ENCODE results near the gene HNRNPUL2. TPM values are rescaled to one million over a fixed set of nuclear protein-coding genes. Genes with fewer than 3 reads are reported as not detected.
A peak's percentile ranks its signal among the peaks of the same experiment; 100 is the strongest.
"Not testable (repeated sequence)": the region's sequence is repeated elsewhere in the genome, so short reads cannot be mapped to it uniquely, and the experiment has no call there.

HNRNPUL2 gene
- total RNA-seq, 1 experiment from 2014 or later = 21.2 TPM

DNA sequence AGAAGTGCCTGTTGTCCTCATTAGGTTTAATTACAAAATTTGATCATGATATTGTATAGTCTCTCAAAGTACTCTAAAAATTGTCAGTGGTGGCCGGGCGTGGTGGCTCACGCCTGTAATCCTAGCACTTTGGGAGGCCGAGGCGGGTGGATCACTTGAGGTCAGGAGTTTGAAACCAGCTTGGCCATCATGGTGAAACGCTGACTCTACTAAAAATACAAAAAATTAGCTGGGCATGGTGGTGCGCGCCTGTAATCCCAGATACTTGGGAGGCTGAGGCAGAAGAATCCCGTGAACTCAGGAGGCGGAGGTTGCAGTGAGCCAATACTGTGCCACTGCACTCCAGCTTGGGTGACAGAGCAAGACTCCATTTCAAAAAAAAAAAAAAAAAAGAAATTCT, 51.8 kb downstream of the HNRNPUL2 start:
- H3K36me3 ChIP-seq = peaks cover 22% of the 10 kb centered on the region
- not testable (repeated sequence) for H3K27ac ChIP-seq; H3K27me3 ChIP-seq; H3K9me3 ChIP-seq (replicated peaks); H3K4me1 ChIP-seq; DNase-seq; H3K4me3 ChIP-seq

DNA sequence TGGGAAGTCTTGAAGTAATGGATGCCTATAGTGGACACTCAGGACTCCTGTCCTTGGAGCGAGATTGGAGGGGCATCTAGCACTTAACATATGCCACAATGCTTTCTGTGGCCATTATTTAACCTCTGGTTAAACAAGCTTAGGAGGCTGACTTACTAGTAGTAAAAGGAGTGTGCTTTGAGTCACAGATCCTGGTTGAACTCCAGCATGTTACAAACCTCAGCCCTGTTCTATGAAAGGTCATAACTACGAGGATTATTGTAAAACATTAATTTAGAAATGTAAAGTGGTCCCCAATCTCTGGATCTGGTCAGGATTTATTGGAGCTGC, 54.1 kb downstream of the HNRNPUL2 start:
- no peak overlapping the region for H3K27ac ChIP-seq

DNA sequence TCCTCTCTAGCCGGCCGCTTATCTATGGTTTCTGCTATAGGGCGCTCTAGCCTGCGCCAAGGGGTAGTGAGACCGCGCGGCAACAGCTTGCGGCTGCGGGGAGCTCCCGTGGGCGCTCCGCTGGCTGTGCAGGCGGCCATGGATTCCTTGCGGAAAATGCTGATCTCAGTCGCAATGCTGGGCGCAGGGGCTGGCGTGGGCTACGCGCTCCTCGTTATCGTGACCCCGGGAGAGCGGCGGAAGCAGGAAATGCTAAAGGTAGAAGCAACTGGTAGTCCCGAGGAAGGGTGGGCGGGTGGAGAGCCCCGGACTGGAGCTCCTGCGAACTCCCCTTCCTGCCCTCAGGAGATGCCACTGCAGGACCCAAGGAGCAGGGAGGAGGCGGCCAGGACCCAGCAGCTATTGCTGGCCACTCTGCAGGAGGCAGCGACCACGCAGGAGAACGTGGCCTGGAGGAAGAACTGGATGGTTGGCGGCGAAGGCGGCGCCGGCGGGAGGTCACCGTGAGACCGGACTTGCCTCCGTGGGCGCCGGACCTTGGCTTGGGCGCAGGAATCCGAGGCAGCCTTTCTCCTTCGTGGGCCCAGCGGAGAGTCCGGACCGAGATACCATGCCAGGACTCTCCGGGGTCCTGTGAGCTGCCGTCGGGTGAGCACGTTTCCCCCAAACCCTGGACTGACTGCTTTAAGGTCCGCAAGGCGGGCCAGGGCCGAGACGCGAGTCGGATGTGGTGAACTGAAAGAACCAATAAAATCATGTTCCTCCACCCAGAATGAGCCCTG, 55.5 kb downstream of the HNRNPUL2 start, which contains the start of the genes LBHD1 and UQCC3:
TSS of gene LBHD1 (minus strand) at position 660 of the 782 bp plus-strand sequence. CDS start 2,236 bp downstream, outside the sequence.
TSS of gene UQCC3 (plus strand) at position 66 of the 782 bp plus-strand sequence. CDS start at position 139, 73 bp downstream.
- Histone ChIP-seq H3K27me3 (no peaks in the 10 kb centered on the region), H3K9me3 (replicated peaks) (no peaks in the 10 kb centered on the region), H3K4me1 (peaks cover 2% of the 10 kb centered on the region; the same call in 1 of the 2 replicates), H3K4me3 (peak within 1 kb of the TSS; percentile 75), H3K27ac (peak within 1 kb of the TSS; percentile 69), H3K36me3 (peaks cover 20% of the 10 kb centered on the region)
- peak; percentile 88 to 91 for DNase-seq

More for the DNA sequence above, 54.1 kb downstream of the HNRNPUL2 start:
- no peaks in the 10 kb centered on the region for H3K27me3 ChIP-seq
- no peak for DNase-seq
- H3K4me3 ChIP-seq = no peak overlapping the region
- H3K36me3 ChIP-seq = peaks cover 22% of the 10 kb centered on the region
- H3K4me1 ChIP-seq = peaks cover 4% of the 10 kb centered on the region; the same call in 1 of the 2 replicates
- H3K9me3 ChIP-seq (replicated peaks) = no peaks in the 10 kb centered on the region

DNA sequence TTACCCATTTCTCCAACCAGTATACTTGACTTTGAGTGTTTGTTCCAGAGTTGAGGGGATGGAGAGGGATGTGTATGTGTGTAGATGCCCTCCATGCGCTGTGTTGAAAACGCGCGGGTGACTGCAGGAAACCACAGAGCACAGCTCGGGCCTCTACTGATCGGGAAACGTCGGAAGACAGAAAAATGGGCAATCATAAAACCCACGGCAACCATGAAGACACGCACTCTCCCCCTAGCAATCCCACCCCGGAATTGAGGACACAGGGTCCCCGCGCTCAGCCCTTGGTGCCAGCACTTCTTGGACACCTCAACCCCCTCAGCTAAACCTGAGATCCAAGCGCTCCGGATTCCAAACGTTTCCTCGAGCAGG, 56.0 kb downstream of the HNRNPUL2 start:
- no peak for DNase-seq

DNA sequence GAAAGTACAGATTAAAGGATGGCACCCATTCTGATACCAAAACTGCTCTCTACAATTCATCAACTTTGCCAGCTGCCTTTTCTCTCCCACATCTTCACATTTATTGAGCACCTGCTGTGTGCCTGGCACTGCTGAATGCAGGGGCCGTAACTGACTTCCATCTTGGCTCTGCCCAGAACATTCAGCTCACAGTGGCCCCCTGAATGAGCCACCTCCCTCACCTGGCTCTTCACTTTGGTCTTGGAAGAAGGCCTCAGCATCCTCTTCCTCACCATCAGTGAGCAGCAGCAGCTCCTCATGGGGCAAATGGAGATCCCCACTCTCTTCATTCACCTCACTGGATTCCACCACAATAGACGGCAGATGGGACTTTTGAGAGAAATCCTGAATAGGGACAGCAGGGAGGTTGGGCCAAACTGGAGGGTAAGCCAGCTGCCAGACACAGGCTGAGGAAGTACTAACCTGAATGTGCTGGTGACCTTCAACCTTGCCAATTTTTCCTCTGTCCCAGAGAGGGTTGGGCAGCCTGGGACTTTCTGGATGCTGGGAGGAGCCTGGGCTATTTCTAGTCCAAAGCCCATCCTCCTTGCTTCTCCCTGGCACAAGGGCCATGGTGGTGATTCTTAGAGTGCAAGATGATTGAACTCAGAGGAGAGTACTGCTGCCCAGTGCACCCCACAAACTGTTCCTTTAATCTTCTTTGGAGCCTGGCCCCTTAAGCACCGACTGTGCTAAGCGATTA, 57.7 kb downstream of the HNRNPUL2 start:
- Histone ChIP-seq H3K9me3 (replicated peaks) (no peaks in the 10 kb centered on the region), H3K27ac (no peak overlapping the region)

More for the DNA sequence above, 56.0 kb downstream of the HNRNPUL2 start:
- peak overlapping the region; percentile 69 for H3K27ac ChIP-seq
- no peaks in the 10 kb centered on the region for H3K9me3 ChIP-seq (replicated peaks)
- no peaks in the 10 kb centered on the region for H3K27me3 ChIP-seq
- H3K4me3 ChIP-seq = peak overlapping the region; percentile 75
- peaks cover 4% of the 10 kb centered on the region; the same call in 1 of the 2 replicates for H3K4me1 ChIP-seq
- H3K36me3 ChIP-seq = peaks cover 23% of the 10 kb centered on the region

DNA sequence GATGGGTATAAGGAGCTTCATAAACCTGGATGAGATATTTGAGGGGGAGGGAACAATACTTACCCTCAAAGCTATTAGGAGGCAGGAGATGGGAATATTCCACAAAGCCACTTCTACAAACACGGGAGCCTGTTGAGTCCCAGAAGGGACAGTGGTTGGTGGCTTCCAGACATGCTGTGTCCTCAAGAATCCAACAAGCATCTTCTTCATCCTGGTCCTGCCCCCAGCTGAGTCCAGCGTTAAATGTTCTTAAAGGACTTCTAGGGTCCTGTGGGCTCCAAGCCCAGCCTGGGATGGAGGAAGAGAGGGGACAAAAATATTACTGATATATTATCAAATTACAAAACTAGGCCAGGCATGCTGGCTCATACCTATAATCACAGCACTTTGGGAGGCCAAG, 59.8 kb downstream of the HNRNPUL2 start:
- no peak for DNase-seq
- Histone ChIP-seq H3K4me3 (no peak overlapping the region), H3K36me3 (peaks cover 21% of the 10 kb centered on the region), H3K9me3 (replicated peaks) (no peaks in the 10 kb centered on the region), H3K27me3 (no peaks in the 10 kb centered on the region), H3K27ac (no peak overlapping the region), H3K4me1 (peaks cover 4% of the 10 kb centered on the region; the same call in 1 of the 2 replicates)

More for the DNA sequence above, 57.7 kb downstream of the HNRNPUL2 start:
- no peak for DNase-seq
- H3K4me3 ChIP-seq = no peak overlapping the region
- no peaks in the 10 kb centered on the region for H3K27me3 ChIP-seq
- peaks cover 4% of the 10 kb centered on the region; the same call in 1 of the 2 replicates for H3K4me1 ChIP-seq
- peaks cover 20% of the 10 kb centered on the region for H3K36me3 ChIP-seq

DNA sequence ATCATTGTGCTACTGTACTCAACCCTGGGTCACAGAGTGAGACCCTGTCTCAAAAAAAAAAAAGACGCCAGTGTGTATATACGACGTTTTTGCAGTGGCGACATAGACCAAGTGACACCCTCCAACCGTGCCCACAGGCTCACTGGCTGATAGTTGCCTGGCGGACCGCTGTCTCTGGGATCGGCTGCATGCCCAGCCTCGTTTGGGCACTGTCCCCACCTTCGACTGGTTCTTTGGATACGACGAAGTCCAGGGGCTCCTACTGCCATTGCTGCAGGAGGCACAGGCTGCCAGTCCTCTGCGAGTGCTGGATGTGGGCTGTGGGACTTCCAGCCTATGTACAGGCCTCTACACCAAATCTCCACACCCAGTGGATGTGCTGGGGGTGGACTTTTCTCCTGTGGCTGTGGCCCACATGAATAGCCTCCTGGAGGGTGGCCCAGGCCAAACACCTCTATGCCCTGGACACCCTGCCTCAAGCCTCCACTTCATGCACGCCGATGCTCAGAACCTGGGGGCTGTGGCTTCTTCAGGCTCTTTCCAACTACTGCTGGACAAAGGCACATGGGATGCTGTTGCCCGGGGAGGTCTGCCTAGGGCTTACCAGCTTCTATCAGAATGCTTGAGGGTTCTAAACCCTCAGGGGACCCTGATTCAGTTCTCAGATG, 60.9 kb downstream of the HNRNPUL2 start:
- Histone ChIP-seq H3K4me3 (peak overlapping the region; percentile 79), H3K4me1 (peaks cover 4% of the 10 kb centered on the region; the same call in 1 of the 2 replicates), H3K27ac (no peak overlapping the region; the same call in 1 of the 2 replicates), H3K9me3 (replicated peaks) (no peaks in the 10 kb centered on the region), H3K27me3 (no peaks in the 10 kb centered on the region), H3K36me3 (peaks cover 27% of the 10 kb centered on the region)
- no peak for DNase-seq

DNA sequence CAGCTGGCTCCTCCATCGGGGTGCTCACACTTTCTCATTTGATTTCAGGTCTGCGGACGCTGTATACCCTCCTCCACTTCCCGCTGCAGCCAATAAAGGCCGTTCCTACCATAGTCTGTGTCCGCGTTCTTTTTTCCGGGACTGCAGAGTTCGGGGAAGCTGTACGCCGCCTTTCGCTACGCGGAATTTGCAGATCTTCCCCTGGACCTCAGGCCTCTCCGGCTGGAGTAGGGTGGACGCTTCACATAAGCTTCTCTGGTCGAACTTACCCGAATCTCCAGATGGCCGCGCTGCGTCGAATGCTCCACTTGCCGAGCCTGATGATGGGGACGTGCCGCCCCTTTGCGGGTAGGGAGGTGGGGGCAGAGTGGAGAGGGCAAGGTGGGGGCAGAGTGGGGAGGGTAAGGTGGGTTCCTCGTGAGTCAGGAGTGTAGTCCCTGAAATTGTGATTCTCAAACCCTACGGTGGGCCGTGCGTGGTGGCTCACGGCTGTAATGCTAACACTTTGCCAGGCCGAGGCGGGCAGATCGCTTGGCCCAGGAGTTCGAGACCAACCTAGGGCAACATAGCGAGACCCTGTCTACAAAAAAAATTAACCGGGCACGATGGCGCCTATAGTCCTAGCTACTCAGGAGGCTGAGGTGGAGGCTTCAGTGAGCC, 61.5 kb downstream of the HNRNPUL2 start:
- H3K27me3 ChIP-seq = no peaks in the 10 kb centered on the region
- peak overlapping the region; percentile 79 for H3K4me3 ChIP-seq

DNA sequence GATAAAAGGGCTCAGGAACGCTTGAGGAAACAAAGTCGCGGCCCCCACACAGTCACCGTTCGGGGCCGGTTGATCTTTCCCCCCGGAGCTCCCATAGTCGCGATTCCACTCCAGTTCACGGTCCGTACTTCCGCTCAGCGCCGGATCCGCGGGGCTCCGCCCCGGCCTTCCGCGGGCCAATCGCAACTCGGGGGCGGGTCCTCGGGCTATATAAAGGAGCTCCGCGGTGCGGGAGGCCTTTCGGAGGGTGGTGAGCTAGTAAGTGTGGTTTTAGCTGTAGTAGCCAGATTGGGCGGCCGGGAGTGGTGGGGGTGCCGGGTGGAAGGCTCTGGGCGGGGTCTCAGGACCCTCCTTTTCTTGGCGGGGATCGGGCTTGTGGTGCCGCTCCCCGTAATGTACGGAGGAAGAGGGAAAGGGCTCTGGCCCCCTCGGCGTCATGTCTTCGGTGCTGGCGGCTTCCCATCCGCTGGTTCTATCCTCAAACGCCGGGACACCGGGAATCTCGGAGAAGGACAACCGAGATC, 62.1 kb downstream of the HNRNPUL2 start, which contains the start of the genes C11orf98 and CSKMT:
TSS of gene C11orf98 (minus strand) at position 136 of the 524 bp plus-strand sequence. CDS start at position 95, 41 bp downstream.
TSS of gene CSKMT (plus strand) at position 238 of the 524 bp plus-strand sequence. CDS start 568 bp downstream, outside the sequence.
- Histone ChIP-seq H3K4me3 (peak within 1 kb of the TSS; percentile 79), H3K36me3 (peaks cover 31% of the 10 kb centered on the region), H3K9me3 (replicated peaks) (no peaks in the 10 kb centered on the region), H3K27me3 (no peaks in the 10 kb centered on the region), H3K27ac (peak within 1 kb of the TSS; percentile 63), H3K4me1 (peaks cover 4% of the 10 kb centered on the region; the same call in 1 of the 2 replicates)
- DNase-seq = peak; percentile 94

More for the DNA sequence above, 61.5 kb downstream of the HNRNPUL2 start:
- Histone ChIP-seq H3K4me1 (peaks cover 4% of the 10 kb centered on the region; the same call in 1 of the 2 replicates), H3K36me3 (peaks cover 31% of the 10 kb centered on the region), H3K27ac (peak overlapping the region; percentile 63), H3K9me3 (replicated peaks) (no peaks in the 10 kb centered on the region)
- peak in 1 of 2 experiments; percentile 30 for DNase-seq

DNA sequence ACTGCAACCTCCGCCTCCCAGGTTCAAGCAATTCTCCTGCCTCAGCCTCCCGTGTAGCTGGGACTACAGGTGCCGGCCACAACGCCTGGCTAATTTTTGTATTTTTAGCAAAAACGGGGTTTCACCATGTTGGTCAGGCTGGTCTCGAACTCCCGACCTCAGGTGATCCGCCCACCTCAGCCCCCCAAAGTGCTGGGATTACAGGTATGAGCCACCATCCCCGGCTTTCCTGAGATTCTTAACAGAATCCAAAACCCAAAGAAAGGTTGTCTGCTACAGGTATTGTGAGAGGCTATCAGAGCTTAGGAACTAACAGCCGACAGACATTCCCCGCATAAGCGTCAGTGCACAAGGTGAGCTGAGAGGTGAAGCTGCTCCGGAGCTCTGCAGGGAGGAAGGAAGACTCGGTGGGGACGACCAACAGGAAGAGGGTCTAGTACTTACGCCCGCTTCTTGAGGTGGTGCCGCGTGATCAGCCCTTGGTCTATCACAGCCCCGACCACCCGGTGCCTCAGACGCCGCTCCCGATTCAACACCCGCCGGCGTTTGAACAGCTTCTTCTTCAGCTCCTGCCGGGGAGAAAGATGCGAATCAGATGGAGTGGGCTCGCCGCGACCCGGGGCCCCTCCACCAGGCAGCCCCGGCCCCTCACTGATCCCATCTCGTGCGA, 62.7 kb downstream of the HNRNPUL2 start:
- peak; percentile 64 to 72 for DNase-seq
- Histone ChIP-seq H3K4me1 (peaks cover 4% of the 10 kb centered on the region; the same call in 1 of the 2 replicates), H3K27ac (peak overlapping the region; percentile 63), H3K27me3 (no peaks in the 10 kb centered on the region), H3K36me3 (peaks cover 31% of the 10 kb centered on the region), H3K4me3 (peak overlapping the region; percentile 79), H3K9me3 (replicated peaks) (no peaks in the 10 kb centered on the region)

Measured in SJCRH30 (cell line).